Renal pelvis (tissue), 4 donors: Measurements from ENCODE around the gene CCDC138. TPM values are rescaled to one million over a fixed set of nuclear protein-coding genes. Genes with fewer than 3 reads are reported as not detected.
A peak's percentile ranks its signal among the peaks of the same experiment; 100 is the strongest.

Source experiments
- DNase-seq: peaks from one replicate; pipeline ENCODE4 v3.0.0-alpha.2; 2013
- polyA plus RNA-seq, 3 donors: library from polyadenylated mRNA; unstranded; fragments of 120-200 nt; gene quantifications; one replicate each; pipeline ENCODE4 v1.2.1, GENCODE V29; 2013; ENCODE audit not compliant: insufficient read length in 3 of 3

CCDC138 gene
- polyA plus RNA-seq, 3 donors: 13.7 to 19.2 (median 17.2) TPM

DNA sequence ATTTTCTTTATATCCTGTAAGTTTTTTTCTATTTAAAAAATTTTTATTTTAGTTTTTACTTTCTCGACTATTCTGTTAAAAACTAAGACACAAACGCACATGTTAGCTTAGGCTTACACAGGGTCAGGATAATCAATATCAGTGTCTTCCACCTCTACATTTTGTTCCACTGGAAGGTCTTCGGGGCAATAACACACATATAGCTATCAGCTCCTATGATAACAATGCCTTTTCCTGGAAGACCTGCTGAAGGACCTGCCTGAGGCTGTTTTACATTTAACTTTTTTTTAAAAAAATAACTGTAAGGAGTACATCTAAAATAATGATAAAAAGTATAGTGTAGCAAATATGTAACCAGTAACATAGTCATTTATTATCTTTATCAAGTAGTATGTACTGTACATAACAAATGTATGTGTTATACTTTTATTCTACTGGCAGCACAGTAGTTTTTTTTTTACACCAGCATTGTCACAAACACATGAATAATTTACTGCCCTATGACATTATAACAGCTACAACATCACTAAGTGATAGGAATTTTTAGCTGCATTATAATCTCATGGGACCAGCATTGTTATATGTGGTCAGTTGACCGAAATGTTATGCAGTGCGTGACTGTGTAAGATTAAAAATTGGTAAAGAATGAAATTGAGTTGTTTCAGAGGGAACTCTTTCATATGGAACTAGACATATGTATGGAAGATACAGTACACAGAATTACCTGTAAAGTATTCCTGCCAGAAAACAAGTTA, 37.9 kb downstream of the CCDC138 start:
- no peak for DNase-seq

DNA sequence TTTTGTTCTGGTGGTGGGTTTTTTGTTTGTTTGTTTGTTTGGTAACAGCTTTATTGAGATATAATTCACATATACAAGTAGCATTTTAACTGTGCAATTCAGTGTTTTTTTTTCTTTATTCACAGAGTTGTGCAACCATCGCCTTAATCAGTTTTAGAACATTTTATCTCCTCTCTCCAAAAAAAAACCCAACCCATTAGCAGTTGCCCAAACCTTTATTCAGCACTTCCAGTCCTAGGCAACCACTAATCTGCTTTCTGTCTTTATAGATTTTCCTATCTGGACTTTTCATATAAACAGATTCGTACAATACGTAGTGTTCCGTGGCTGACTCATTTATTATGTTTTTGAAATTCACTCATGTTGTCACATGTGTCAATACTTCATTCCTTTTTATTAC, 38.7 kb downstream of the CCDC138 start:
- DNase-seq: no peak

GRCh38 chr2:108825736-108826135, 39.2 kb downstream of the CCDC138 start:
- no peak for DNase-seq

DNA sequence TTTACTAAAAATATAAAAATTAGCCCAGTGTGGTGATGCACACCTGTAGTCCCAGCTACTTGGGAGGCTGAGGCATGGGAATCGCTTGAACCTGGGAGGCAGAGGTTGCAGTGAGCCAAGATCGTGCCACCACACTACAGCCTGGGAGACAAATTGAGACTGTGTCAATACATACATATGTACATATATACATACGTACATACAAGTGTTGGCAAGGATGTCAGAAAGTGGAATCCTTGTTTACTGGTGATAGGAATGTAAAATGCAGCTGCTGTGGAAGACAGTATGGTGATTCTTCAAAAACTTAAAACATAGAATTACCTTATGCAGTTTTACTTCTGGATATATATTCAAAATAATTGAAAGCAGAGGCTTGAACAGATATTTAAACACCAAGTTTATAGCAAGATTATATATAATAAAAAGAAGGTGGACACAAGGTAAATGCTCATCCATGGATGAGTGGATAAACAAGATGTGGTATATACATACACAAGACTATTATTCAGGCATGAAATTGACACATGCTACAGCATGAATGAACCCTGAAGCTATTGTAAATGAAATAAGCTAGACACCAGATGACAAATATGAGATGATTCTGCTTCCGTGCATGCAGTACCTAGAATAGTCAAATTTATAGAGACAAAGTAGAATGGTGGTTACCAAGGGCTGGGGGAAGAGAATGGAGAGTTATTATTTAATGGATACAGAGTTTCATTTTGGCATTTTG, 43.2 kb downstream of the CCDC138 start:
- no peak for DNase-seq

GRCh38 chr2:108833219-108833618, 46.6 kb downstream of the CCDC138 start:
- DNase-seq: no peak

DNA sequence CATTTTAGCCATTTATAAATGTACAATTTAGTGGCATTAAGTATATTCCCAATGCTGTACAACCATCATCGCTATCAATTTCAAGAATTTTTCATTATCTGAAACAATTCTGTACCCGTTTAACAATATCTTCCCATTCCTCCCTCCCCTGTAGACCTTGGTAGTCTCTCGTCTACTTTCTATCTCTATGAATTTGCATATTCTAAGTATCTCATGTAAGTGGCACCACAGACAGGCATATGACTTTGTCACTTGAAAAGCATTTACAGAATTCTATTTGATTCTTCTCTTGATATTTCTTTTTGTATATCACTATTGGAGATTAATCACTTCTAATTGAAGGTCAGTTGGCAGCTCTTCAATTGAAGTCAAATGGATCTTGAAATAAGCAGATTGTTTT, 48.0 kb downstream of the CCDC138 start:
- DNase-seq: no peak

- no peak for DNase-seq
These were observed 48.5 kb downstream of the CCDC138 start for GRCh38 chr2:108835040-108835439.

DNA sequence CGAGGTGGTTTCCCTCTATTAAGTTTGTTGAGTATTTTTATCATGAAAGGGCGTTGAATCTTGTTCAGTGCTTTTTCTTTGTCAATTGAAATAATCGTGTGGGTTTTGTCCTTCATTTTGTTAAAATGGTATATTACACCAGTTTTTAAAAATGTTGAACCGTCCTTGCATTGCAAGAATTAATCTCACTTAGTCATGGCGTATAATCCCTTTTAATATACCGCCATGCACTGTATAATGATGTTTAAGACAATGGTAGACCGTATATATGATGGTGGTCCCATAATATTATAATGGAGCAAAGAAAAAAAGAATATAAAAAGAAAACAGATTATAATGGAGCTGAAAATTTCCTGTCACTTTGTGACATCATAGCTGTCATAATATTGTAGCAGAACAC, 50.6 kb downstream of the CCDC138 start:
- DNase-seq: no peak

DNA sequence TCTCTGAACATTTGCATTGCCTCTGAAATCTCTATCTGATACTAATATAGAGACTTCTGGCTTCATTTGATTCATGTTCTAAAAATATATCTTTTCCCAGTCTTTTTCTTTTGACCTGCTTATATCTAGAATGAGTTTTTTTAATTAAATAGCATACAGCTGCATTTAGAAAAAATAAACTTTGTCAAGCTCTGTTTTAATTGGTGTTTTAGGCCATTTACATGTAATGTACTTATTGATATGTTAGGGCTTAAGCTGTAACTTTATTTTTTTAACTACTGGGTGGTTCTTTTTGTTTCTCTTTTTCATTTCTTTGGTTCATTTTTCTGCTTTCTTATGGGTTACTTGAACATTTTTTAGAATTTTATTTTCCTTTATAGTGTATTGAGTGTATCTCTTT, 54.9 kb downstream of the CCDC138 start:
- DNase-seq: no peak

- no peak for DNase-seq
These were observed 59.4 kb downstream of the CCDC138 start for GRCh38 chr2:108845923-108846322.

DNA sequence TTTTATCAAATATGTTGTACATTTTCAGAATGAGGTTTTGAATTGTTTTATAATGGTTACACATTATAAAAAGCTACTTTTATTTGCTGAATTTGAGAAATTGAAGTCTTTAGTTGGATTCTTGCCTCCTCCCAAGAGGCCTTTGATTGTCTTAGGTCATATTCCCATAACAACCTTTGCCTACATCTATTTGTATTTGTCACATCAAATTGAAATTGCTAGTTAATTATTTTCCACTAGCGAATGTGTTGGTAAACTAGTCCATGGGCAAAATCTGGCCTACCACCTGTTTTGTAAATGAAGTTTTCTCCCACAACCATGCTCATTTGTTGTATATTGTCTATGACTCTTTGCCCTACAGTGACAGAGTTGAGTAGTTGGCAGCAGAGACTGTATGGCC, 60.4 kb downstream of the CCDC138 start:
- no peak for DNase-seq

DNA sequence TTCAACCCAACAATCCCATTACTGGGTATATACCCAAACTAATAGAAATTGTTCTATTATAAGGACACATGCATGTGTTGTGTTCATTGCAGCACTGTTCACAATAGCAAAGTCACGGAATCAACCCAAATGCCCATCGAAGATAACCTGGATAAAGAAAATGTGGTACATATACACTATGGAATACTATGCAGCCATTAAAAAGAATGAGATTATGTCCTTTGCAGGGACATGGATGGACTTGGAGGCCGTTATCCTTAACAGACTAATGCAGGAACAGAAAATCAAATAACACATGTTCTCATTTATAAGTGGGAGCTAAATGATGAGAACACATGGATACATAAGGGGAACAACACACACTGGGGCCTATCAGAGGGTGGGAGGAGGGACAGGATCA, 65.8 kb downstream of the CCDC138 start:
- no peak for DNase-seq

GRCh38 chr2:108853421-108853820, 66.8 kb downstream of the CCDC138 start:
- no peak for DNase-seq

- DNase-seq: no peak
These were observed 67.9 kb downstream of the CCDC138 start for GRCh38 chr2:108854484-108854883.

DNA sequence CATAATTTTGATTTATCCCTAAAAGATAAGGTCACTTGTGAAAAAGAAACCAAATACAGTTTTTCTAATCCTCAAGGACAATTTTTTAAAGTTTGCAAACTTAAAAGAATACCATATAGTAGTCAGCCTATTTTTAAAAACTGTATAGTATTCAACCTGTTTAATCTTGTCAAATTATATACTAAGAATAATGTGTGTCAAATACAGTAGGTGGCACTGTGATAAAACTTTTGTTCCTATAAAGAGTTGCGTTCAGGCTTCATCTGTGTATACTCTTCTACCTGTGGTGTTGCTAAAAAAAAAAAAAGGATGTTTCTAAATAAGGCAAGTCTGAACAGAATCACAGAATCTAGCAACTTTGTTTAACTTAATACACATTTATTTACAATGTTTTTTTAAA, 68.6 kb downstream of the CCDC138 start:
- DNase-seq: peak; percentile 20

DNA sequence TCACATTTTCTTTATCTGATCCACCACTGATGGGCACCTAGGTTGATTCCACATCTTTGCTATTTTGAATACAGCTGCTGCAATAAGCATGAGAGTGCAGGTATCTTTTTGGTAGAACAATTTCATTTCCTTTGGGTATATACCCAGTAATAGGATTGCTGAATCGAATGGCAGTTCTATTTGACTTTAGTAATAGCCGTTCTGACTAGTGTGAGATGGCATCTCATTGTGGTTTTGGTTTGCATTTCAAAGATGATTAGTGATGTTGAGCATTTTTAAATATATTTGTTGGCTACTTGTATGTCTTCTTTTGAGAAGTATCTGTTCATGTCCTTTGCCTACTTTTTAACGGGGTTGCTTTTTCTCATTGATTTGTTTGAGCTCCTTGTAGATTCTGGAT, 72.3 kb downstream of the CCDC138 start:
- no peak for DNase-seq

DNA sequence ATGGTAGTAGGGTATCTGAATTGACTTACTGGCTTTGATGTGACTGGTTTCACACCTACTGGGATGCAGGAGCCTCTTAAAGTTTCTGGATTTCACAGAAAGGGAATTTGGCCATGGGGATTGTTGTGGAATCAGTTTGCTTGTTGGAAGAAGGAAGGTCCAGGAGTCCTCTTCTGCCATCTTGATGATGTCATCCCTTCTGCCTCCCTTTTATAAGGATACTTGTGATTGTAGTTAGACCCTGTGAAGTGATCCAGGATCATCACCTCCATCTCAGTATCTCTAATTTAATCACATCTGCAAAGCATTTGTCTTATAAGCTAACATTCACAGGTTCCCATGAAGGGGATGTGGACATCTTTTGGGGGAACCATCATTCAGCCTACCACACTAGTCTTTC, 79.5 kb downstream of the CCDC138 start:
- DNase-seq: no peak

- DNase-seq: no peak
These were observed 82.3 kb downstream of the CCDC138 start for GRCh38 chr2:108868911-108869310.

DNA sequence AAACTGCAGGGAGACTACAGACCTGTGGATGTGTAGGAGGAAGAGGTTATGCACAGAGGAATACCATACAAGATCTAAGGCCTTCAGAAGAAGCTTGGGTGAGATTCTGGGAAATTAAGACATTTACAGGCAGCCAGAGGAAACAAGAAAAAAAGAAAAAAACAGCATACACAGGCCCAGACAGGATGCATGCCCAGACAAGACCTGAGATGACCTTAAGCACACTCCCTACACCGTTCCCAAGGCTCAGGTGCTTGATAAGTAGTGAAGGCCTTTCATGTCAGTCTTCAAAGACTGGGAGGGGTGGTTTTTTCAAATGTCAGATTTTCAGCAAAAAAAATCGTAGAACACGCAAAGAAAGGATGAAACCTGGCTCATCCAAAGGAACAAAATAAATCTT, 83.0 kb downstream of the CCDC138 start:
- no peak for DNase-seq

- no peak for DNase-seq
These were observed 83.6 kb downstream of the CCDC138 start for GRCh38 chr2:108870069-108870644.

- DNase-seq: no peak
These were observed 90.9 kb downstream of the CCDC138 start for GRCh38 chr2:108877506-108877905.

- no peak for DNase-seq
These were observed 91.7 kb downstream of the CCDC138 start for GRCh38 chr2:108878276-108878675.

GRCh38 chr2:108884619-108885018, 98.0 kb downstream of the CCDC138 start:
- DNase-seq: no peak
